K562 (cell line): ENCODE measurements around the gene SLC9A3. TPM values are rescaled to one million over a fixed set of nuclear protein-coding genes. Genes with fewer than 3 reads are reported as not detected.

Experiments
- ATAC-seq: fragments of 200-7000 bp; cut with Tn5 transposase; 3 replicates; pipeline ENCODE4 v1.9.1; 2020; ENCODE audit warnings: moderate library complexity
- BruUV-seq: library from RNA; stranded (reverse); fragments of 400-500 nt; replicated peaks from 2 replicates; lab custom pipeline; 2021; lab: Mats Ljungman, UMichigan
- CTCF ChIA-PET: fragments of 300-600 bp; formaldehyde crosslinking; extraction: SDS; loops from one replicate; lab custom pipeline; 2021; ENCODE audit warnings: low intra/inter-chr PET ratio; lab: Yijun Ruan, JAX
- POLR2A ChIA-PET: fragments of 300-600, 350-650 bp; sonication (Branson Sonifier 250); formaldehyde crosslinking; extraction: SDS; loops from one replicate; lab custom pipeline; 2021; ENCODE audit warnings: antibody characterized with exemption, inconsistent platforms; lab: Yijun Ruan, JAX
- DNase-seq, 4 experiments: peaks; one replicate each; pipeline versions ENCODE4 v3.0.0 to v3.0.0-alpha.2; 2011 to 2018; ENCODE audit warnings: low spot score in 3 of 4, mixed read lengths in 3 of 4; ENCODE audit errors: extremely low read depth in 1 of 4
- FAIRE-seq: peaks from 2 replicates; lab custom pipeline; 2011; peaks lifted over from hg19 to GRCh38; lab: Jason Lieb, UNC
- H2AFZ ChIP-seq: 2 replicates; pipeline ENCODE4 v1.6.0; 2011; ENCODE audit warnings: low read depth, low read length, control low read depth, inconsistent platforms
- H3K27ac ChIP-seq: fragments of 200-600 bp; 3 replicates; pipeline ENCODE4 v1.8.0; 2011; ENCODE audit warnings: low read depth, mild to moderate bottlenecking, control low read depth, inconsistent platforms, low read length, moderate library complexity, mixed read lengths; ENCODE audit errors: extremely low read depth
- H3K27me3 ChIP-seq, 2 experiments: fragments of 300-600 bp in 1 of 2; 2 replicates in 1 of 2; 3 replicates in 1 of 2; pipeline versions ENCODE4 v1.6.0 to v1.8.0; 2011; ENCODE audit warnings: inconsistent platforms in 2 of 2, low read length in 2 of 2, mild to moderate bottlenecking in 1 of 2, mixed read lengths in 1 of 2, moderate library complexity in 1 of 2; ENCODE audit not compliant: control insufficient read depth in 2 of 2, insufficient read depth in 2 of 2
- H3K36me3 ChIP-seq: fragments of 300-600 bp; 3 replicates; pipeline ENCODE4 v1.8.0; 2011; ENCODE audit warnings: mild to moderate bottlenecking, low read length, inconsistent platforms; ENCODE audit not compliant: control insufficient read depth, insufficient read depth
- H3K4me1 ChIP-seq, 2 experiments: fragments of 200-600 bp in 1 of 2; replicated peaks in 1 of 2; 2 replicates in 1 of 2; 3 replicates in 1 of 2; pipeline versions ENCODE4 v1.5.1 to v1.8.0; 2011; ENCODE audit warnings: inconsistent platforms in 2 of 2, low read length in 2 of 2, mild to moderate bottlenecking in 1 of 2, mixed read lengths in 1 of 2, moderate library complexity in 1 of 2; ENCODE audit not compliant: control insufficient read depth in 2 of 2, insufficient read depth in 2 of 2
- H3K4me2 ChIP-seq: 2 replicates; pipeline ENCODE4 v1.6.1; 2011; ENCODE audit warnings: low read length, control low read depth, inconsistent platforms, mixed read lengths; ENCODE audit not compliant: insufficient read depth
- H3K4me3 ChIP-seq: fragments of 200-600 bp; sonication (generic), shearing (Covaris generic); 2 replicates; pipeline ENCODE4 v1.5.1; 2016; ENCODE audit warnings: control low read depth, inconsistent platforms
- H3K79me2 ChIP-seq: fragments of 200-600 bp; 3 replicates; pipeline ENCODE4 v1.8.0; 2011; ENCODE audit warnings: low read length, inconsistent platforms; ENCODE audit not compliant: control insufficient read depth, insufficient read depth
- H3K9ac ChIP-seq, 2 experiments: 2 replicates each; pipeline versions ENCODE4 v1.6.0 to v1.6.1; 2011; ENCODE audit warnings: low read depth in 2 of 2, low read length in 2 of 2, control low read depth in 1 of 2, inconsistent platforms in 1 of 2, mild to moderate bottlenecking in 1 of 2, mixed read lengths in 1 of 2; ENCODE audit not compliant: insufficient read depth in 1 of 2
- H3K9me1 ChIP-seq: one replicate; pipeline ENCODE4 v1.6.0; 2011; ENCODE audit warnings: inconsistent platforms, mild to moderate bottlenecking, low read length, moderate library complexity; ENCODE audit not compliant: control insufficient read depth, insufficient read depth
- H3K9me3 ChIP-seq: replicated peaks from 2 replicates; pipeline ENCODE4 v1.5.1; 2011; ENCODE audit warnings: low read depth, low read length, inconsistent platforms; ENCODE audit not compliant: control insufficient read depth, insufficient read depth
- H4K20me1 ChIP-seq: replicated peaks from 2 replicates; pipeline ENCODE4 v1.6.1; 2011; ENCODE audit warnings: low read length, inconsistent platforms, mixed read lengths; ENCODE audit not compliant: control insufficient read depth, insufficient read depth
- ARHGAP35 ChIP-seq: fragments of 450-650 bp; IDR thresholded peaks from 2 replicates; pipeline ENCODE4 v1.6.1; 2018; ENCODE audit not compliant: partially characterized antibody
- ARID2 ChIP-seq: fragments of 450-650 bp; IDR thresholded peaks from 2 replicates; pipeline ENCODE4 v1.6.1; 2017; ENCODE audit warnings: antibody characterized with exemption, mild to moderate bottlenecking
- ETV1 ChIP-seq: fragments of 450-650 bp; conservative IDR thresholded peaks from 2 replicates; pipeline ENCODE4 v1.6.1; 2016; ENCODE audit warnings: missing genetic modification characterization, control low read depth, low read depth, missing compliant biosample characterization
- GABPB2 ChIP-seq: fragments of 250-450 bp; sonication (Bioruptor Pico); conservative IDR thresholded peaks from 2 replicates; pipeline ENCODE4 v1.5.1; 2021; ENCODE audit warnings: mild to moderate bottlenecking
- GTF2A2 ChIP-seq: IDR thresholded peaks from 2 replicates; pipeline ENCODE4 v1.6.1; 2016; ENCODE audit warnings: mild to moderate bottlenecking, missing genetic modification characterization, missing compliant biosample characterization
- GTF2F1 ChIP-seq: IDR thresholded peaks from 2 replicates; pipeline ENCODE4 v1.6.1; 2011; ENCODE audit warnings: low read depth, low read length, improper control_type of control experiment
- NFIC ChIP-seq: fragments of 450-650 bp; IDR thresholded peaks from 2 replicates; pipeline ENCODE4 v1.6.1; 2017; ENCODE audit warnings: mild to moderate bottlenecking, inconsistent platforms
- PHF20 ChIP-seq: fragments of 450-650 bp; IDR thresholded peaks from 2 replicates; pipeline ENCODE4 v1.6.1; 2018; ENCODE audit not compliant: partially characterized antibody
- TAL1 ChIP-seq: fragments of 450-650 bp; IDR thresholded peaks from 2 replicates; pipeline ENCODE4 v1.6.1; 2016; ENCODE audit warnings: mild to moderate bottlenecking
- TEAD2 ChIP-seq: fragments of 450-650 bp; IDR thresholded peaks from 2 replicates; pipeline ENCODE4 v1.6.1; 2016; ENCODE audit warnings: missing genetic modification characterization, control low read depth, missing compliant biosample characterization
- WGBS: fragments of 100-300 bp; shearing (Covaris generic); methylation state at CpG from one replicate; pipeline ENCODE4 v1.1.6; 2016; ENCODE audit warnings: low coverage, mixed read lengths; ENCODE audit not compliant: insufficient coverage; ENCODE audit errors: missing lambda C conversion rate; 5-methylcytosine and 5-hydroxymethylcytosine counted together
- in situ Hi-C: fragments of 300-500 bp; cut with MboI; formaldehyde crosslinking; loops from 4 replicates; pipeline ENCODE4 v1.15.0; 2018; ENCODE audit warnings: inconsistent platforms, mixed read lengths
- intact Hi-C: fragments of 100-400 bp; cut with micrococcal nuclease; formaldehyde crosslinking; loops from 2 replicates; pipeline ENCODE4 v1.14.2; 2022
- polyA plus RNA-seq, 8 experiments: library from polyadenylated mRNA; depleted of rRNA in 4 of 8; stranded (reverse) in 5 of 8; unstranded in 3 of 8; fragments of >200 nt; fragmentation: Nextera tagmentation in 2 of 8; fragmentation: Illumina TruSeq in 1 of 8; extraction: Ambion mirVana in 2 of 8; extraction: Trizol in 1 of 8; gene quantifications; 2 replicates each; pipeline versions ENCODE4 v1.2.1 to v1.2.3, GENCODE V29; 2011 to 2014; ENCODE audit warnings: inconsistent platforms in 1 of 8, missing spikeins in 1 of 8
- total RNA-seq, 7 experiments: library from RNA; depleted of rRNA in 6 of 7; stranded (reverse); fragments of >200 nt in 6 of 7; fragmentation: Illumina TruSeq in 2 of 7; extraction: Trizol in 2 of 7; gene quantifications; 2 replicates each; pipeline versions ENCODE4 v1.2.1 to v1.2.3, GENCODE V29; 2011 to 2021; ENCODE audit warnings: low replicate concordance in 1 of 7
- TF ChIP-seq, protein P1 (sequence below): fragments of 250-450 bp; sonication (Bioruptor Pico); IDR thresholded peaks from 2 replicates; pipeline ENCODE4 v1.5.0; 2020; ENCODE audit warnings: mild to moderate bottlenecking
- TF ChIP-seq, protein P2 (sequence below): IDR thresholded peaks from 2 replicates; pipeline ENCODE4 v1.6.1; 2016; ENCODE audit warnings: missing genetic modification characterization, missing compliant biosample characterization
- TF ChIP-seq, protein P3 (sequence below): sonication (generic); formaldehyde crosslinking; IDR thresholded peaks from 2 replicates; pipeline ENCODE4 v1.8.0; 2022; ENCODE audit warnings: mild to moderate bottlenecking, missing genetic modification reagents
- TF ChIP-seq, protein P4 (sequence below): fragments of 450-650 bp; IDR thresholded peaks from 2 replicates; pipeline ENCODE4 v1.6.1; 2016; ENCODE audit warnings: low read depth, mild to moderate bottlenecking, moderate library complexity

The SLC9A3 gene
- total and polyA plus RNA-seq, 9 of the 15 experiments (the other 6 are each of a cell fraction or from before 2014, with no cell fraction given): 1.5 to 5.8 (median 3.7) TPM; not detected in 2

DNA sequence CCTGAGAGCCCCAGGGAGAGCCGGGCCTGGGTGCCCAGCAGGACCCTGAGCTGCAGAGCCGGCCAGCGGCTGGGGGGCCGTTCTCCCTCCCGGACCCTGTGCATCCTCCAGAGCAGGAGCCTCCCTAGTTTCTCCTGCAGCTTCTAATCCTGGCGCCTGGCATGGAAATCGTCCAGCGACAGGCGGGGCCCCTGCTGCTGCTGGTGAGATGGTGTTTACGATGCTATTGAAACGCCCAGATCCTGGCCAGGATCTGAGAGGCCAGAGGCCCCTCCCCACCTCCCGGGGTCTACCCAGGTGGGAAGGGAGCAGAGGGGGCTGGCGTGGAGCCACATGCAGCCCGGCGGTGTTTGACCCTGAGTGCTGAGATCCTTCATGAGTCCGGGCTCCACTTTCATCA, 49.7 kb upstream of the SLC9A3 start (continued):
- TF ChIP-seq GTF2A2 (tag) (no peak), ETV1 (no peak), TEAD2 (no peak), NFIC (no peak)
- TF ChIP-seq, protein P1, sequence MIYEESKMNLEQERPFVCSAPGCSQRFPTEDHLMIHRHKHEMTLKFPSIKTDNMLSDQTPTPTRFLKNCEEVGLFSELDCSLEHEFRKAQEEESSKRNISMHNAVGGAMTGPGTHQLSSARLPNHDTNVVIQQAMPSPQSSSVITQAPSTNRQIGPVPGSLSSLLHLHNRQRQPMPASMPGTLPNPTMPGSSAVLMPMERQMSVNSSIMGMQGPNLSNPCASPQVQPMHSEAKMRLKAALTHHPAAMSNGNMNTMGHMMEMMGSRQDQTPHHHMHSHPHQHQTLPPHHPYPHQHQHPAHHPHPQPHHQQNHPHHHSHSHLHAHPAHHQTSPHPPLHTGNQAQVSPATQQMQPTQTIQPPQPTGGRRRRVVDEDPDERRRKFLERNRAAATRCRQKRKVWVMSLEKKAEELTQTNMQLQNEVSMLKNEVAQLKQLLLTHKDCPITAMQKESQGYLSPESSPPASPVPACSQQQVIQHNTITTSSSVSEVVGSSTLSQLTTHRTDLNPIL (CRISPR knock-in tag): no peak

DNA sequence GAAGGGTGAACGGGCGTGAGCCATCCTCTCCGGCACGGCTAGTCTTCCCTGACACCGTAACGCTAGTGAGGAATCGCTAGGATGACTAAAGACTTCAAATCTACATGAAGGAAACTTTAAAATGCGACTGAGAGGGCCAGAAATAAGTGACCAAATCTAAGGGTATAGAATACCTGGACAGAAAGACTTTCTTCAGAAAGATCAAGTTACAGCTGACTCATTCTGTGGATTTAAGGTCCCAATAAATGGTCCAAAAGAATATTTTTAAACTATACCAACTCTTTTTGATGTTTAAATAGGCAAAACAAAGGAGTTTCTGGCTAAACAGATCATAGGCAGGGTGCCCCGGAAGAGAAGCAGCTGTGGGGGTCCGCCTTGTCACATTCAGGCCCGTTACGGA, 49.0 kb upstream of the SLC9A3 start:
- H3K9me1 ChIP-seq: no peaks in the 10 kb centered on the region
- no peak for ATAC-seq
- in situ Hi-C loops (no loop called here), intact Hi-C loops (no loop called here)
- peaks cover 47 to 71% of the 10 kb centered on the region in 2 experiments for H3K27me3 ChIP-seq
- no peaks in the 10 kb centered on the region for H4K20me1 ChIP-seq
- H3K9me3 ChIP-seq: no peaks in the 10 kb centered on the region
- H3K27ac ChIP-seq: no peak overlapping the region
- no TSS peak for BruUV-seq
- no peak for DNase-seq
- H2AFZ ChIP-seq: no peak overlapping the region
- H3K36me3 ChIP-seq: no peaks in the 10 kb centered on the region
- ChIA-PET CTCF (interaction anchor here (0.6 kb wide), 1 partner anchor 1047 kb away, joined by 3 read pairs; no protein-coding TSS in a partner anchor), POLR2A (interaction anchor here (0.5 to 1.5 kb wide), 2 partner anchors 27 to 57 kb away, joined by 3 read pairs; no protein-coding TSS in a partner anchor)
- WGBS: 6% methylated on average over 12 of the region's 12 CpGs
- H3K4me2 ChIP-seq: no peak overlapping the region
- peak; percentile 15 for FAIRE-seq
- H3K79me2 ChIP-seq: no peaks in the 10 kb centered on the region
- H3K4me3 ChIP-seq: no peak overlapping the region
- no peak overlapping the region for H3K9ac ChIP-seq
- H3K4me1 ChIP-seq: peaks cover 0 to 23% of the 10 kb centered on the region in 2 experiments; a peak in 2 of 5 replicates
- TF ChIP-seq GABPB2 (CRISPR knock-in tag) (no peak), PHF20 (no peak), ARID2 (no peak), GTF2F1 (no peak), TAL1 (no peak), NFIC (no peak), ARHGAP35 (no peak)
- TF ChIP-seq, protein P2, sequence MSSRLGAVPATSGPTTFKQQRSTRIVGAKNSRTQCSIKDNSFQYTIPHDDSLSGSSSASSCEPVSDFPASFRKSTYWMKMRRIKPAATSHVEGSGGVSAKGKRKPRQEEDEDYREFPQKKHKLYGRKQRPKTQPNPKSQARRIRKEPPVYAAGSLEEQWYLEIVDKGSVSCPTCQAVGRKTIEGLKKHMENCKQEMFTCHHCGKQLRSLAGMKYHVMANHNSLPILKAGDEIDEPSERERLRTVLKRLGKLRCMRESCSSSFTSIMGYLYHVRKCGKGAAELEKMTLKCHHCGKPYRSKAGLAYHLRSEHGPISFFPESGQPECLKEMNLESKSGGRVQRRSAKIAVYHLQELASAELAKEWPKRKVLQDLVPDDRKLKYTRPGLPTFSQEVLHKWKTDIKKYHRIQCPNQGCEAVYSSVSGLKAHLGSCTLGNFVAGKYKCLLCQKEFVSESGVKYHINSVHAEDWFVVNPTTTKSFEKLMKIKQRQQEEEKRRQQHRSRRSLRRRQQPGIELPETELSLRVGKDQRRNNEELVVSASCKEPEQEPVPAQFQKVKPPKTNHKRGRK (tag): no peak
- TF ChIP-seq, protein P3, sequence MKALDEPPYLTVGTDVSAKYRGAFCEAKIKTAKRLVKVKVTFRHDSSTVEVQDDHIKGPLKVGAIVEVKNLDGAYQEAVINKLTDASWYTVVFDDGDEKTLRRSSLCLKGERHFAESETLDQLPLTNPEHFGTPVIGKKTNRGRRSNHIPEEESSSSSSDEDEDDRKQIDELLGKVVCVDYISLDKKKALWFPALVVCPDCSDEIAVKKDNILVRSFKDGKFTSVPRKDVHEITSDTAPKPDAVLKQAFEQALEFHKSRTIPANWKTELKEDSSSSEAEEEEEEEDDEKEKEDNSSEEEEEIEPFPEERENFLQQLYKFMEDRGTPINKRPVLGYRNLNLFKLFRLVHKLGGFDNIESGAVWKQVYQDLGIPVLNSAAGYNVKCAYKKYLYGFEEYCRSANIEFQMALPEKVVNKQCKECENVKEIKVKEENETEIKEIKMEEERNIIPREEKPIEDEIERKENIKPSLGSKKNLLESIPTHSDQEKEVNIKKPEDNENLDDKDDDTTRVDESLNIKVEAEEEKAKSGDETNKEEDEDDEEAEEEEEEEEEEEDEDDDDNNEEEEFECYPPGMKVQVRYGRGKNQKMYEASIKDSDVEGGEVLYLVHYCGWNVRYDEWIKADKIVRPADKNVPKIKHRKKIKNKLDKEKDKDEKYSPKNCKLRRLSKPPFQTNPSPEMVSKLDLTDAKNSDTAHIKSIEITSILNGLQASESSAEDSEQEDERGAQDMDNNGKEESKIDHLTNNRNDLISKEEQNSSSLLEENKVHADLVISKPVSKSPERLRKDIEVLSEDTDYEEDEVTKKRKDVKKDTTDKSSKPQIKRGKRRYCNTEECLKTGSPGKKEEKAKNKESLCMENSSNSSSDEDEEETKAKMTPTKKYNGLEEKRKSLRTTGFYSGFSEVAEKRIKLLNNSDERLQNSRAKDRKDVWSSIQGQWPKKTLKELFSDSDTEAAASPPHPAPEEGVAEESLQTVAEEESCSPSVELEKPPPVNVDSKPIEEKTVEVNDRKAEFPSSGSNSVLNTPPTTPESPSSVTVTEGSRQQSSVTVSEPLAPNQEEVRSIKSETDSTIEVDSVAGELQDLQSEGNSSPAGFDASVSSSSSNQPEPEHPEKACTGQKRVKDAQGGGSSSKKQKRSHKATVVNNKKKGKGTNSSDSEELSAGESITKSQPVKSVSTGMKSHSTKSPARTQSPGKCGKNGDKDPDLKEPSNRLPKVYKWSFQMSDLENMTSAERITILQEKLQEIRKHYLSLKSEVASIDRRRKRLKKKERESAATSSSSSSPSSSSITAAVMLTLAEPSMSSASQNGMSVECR (CRISPR knock-in tag): no peak
- TF ChIP-seq, protein P4, sequence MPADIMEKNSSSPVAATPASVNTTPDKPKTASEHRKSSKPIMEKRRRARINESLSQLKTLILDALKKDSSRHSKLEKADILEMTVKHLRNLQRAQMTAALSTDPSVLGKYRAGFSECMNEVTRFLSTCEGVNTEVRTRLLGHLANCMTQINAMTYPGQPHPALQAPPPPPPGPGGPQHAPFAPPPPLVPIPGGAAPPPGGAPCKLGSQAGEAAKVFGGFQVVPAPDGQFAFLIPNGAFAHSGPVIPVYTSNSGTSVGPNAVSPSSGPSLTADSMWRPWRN: no peak
